ENCODE data around the gene NEDD4L. TPM values are rescaled to one million over a fixed set of nuclear protein-coding genes. Genes with fewer than 3 reads are reported as not detected.

NEDD4L gene
- total RNA-seq, 1 experiment from 2014 or later: 42.9 TPM

DNA sequence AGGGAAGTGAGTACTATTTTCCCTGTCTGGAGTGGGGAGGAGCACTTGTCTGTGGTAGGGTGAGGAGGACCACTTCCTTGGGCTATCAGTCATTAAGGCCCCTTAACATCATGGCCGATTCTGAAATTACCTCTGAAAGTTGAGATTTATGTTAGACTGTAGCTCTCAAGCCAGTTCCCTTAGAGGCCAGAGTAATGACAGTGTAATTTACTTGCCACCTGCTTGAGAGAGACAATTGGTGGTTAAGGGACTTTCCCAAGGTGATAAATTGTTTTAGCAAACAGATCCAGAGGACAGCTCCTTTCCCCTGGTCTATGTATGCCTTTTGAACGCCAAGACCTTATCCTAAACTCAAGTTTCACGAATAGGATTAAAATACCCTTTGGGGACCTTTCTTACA, 56.1 kb downstream of the NEDD4L start:
- Histone ChIP-seq H3K9me3 (ENCODE audit: control insufficient read depth, insufficient read depth, low read depth, low read length) (no peaks in the 10 kb centered on the region), H3K4me3 (ENCODE audit: low read depth in 2 of 2, low read length in 2 of 2) (no peak overlapping the region), H3K4me1 (ENCODE audit: control insufficient read depth, insufficient read depth, low read length) (no peaks in the 10 kb centered on the region), H3K27ac (ENCODE audit: low read length) (no peak overlapping the region), H3K36me3 (ENCODE audit: control insufficient read depth, insufficient read depth, low read length) (no peaks in the 10 kb centered on the region), H3K27me3 (ENCODE audit: control insufficient read depth, insufficient read depth, low read length) (no peaks in the 10 kb centered on the region)
- no TSS peak for BruUV-seq (replicated peaks)
- ATAC-seq (no peak), DNase-seq (ENCODE audit: low read depth, low spot score) (no peak)
- intact Hi-C loops (cut with micrococcal nuclease; ENCODE audit: unreplicated experiment): no loop called here
- in situ Hi-C loops (cut with HindIII; ENCODE audit: low pct_unique_long_range_greater_than_20kb, low sequenced_read_pairs): no loop called here
- POLR2A ChIA-PET: no interaction called here
- CTCF ChIA-PET: no interaction called here
- TF ChIP-seq, protein P1, sequence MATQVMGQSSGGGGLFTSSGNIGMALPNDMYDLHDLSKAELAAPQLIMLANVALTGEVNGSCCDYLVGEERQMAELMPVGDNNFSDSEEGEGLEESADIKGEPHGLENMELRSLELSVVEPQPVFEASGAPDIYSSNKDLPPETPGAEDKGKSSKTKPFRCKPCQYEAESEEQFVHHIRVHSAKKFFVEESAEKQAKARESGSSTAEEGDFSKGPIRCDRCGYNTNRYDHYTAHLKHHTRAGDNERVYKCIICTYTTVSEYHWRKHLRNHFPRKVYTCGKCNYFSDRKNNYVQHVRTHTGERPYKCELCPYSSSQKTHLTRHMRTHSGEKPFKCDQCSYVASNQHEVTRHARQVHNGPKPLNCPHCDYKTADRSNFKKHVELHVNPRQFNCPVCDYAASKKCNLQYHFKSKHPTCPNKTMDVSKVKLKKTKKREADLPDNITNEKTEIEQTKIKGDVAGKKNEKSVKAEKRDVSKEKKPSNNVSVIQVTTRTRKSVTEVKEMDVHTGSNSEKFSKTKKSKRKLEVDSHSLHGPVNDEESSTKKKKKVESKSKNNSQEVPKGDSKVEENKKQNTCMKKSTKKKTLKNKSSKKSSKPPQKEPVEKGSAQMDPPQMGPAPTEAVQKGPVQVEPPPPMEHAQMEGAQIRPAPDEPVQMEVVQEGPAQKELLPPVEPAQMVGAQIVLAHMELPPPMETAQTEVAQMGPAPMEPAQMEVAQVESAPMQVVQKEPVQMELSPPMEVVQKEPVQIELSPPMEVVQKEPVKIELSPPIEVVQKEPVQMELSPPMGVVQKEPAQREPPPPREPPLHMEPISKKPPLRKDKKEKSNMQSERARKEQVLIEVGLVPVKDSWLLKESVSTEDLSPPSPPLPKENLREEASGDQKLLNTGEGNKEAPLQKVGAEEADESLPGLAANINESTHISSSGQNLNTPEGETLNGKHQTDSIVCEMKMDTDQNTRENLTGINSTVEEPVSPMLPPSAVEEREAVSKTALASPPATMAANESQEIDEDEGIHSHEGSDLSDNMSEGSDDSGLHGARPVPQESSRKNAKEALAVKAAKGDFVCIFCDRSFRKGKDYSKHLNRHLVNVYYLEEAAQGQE (IDR thresholded peaks at IDR 0.05; ENCODE audit: insufficient read depth in 1 of 2, low read depth in 2 of 2, low read length in 1 of 2): no peak
- TF ChIP-seq POLR2AphosphoS5 (IDR thresholded peaks at IDR 0.05; ENCODE audit: low read depth, low read length) (no peak), TCF7L2 (IDR thresholded peaks at IDR 0.05; ENCODE audit: low read depth, low read length) (no peak), SIN3A (IDR thresholded peaks at IDR 0.05; ENCODE audit: borderline replicate concordance, insufficient read depth, low read depth, low read length) (no peak)
- TF ChIP-seq, protein P2, sequence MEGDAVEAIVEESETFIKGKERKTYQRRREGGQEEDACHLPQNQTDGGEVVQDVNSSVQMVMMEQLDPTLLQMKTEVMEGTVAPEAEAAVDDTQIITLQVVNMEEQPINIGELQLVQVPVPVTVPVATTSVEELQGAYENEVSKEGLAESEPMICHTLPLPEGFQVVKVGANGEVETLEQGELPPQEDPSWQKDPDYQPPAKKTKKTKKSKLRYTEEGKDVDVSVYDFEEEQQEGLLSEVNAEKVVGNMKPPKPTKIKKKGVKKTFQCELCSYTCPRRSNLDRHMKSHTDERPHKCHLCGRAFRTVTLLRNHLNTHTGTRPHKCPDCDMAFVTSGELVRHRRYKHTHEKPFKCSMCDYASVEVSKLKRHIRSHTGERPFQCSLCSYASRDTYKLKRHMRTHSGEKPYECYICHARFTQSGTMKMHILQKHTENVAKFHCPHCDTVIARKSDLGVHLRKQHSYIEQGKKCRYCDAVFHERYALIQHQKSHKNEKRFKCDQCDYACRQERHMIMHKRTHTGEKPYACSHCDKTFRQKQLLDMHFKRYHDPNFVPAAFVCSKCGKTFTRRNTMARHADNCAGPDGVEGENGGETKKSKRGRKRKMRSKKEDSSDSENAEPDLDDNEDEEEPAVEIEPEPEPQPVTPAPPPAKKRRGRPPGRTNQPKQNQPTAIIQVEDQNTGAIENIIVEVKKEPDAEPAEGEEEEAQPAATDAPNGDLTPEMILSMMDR (IDR thresholded peaks at IDR 0.05): no peak

DNA sequence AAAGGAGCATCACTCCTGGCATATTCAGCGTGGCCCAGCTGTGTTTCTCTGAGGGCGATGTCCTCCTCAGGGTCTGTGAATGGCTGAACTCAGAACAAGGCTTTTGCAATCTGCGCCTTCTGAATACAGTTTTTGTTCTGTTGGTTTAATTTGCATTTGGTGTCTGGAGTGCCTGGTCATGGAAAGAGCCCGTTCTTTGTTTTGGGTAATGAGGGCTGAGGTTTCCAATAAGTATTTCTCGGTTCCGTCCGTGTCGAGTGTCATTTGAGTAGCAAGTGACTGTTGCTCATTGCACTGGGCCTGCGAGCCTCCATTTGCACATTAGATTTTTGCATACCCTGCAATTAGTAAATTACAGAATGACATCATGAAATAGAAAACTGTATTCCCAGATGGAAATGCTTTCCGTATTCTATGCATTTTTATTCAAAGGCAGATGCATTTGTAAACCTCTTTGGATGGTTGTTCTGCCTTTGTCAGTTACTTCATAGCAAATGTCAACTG, 57.3 kb downstream of the NEDD4L start:
- TF ChIP-seq, protein P2 (IDR thresholded peaks at IDR 0.05): no peak
- TF ChIP-seq TCF7L2 (IDR thresholded peaks at IDR 0.05; ENCODE audit: low read depth, low read length) (no peak), SIN3A (IDR thresholded peaks at IDR 0.05; ENCODE audit: borderline replicate concordance, insufficient read depth, low read depth, low read length) (no peak), POLR2AphosphoS5 (IDR thresholded peaks at IDR 0.05; ENCODE audit: low read depth, low read length) (no peak)
- TF ChIP-seq, protein P1 (IDR thresholded peaks at IDR 0.05; ENCODE audit: insufficient read depth in 1 of 2, low read depth in 2 of 2, low read length in 1 of 2): no peak
- no peak overlapping the region for H3K4me3 ChIP-seq (ENCODE audit: low read depth in 2 of 2, low read length in 2 of 2)
- no peaks in the 10 kb centered on the region for H3K27me3 ChIP-seq (ENCODE audit: control insufficient read depth, insufficient read depth, low read length)
- no peaks in the 10 kb centered on the region for H3K9me3 ChIP-seq (ENCODE audit: control insufficient read depth, insufficient read depth, low read depth, low read length)
- no TSS peak for BruUV-seq (replicated peaks)
- DNase-seq (ENCODE audit: low read depth, low spot score) (no peak), ATAC-seq (no peak)
- CTCF ChIA-PET: no interaction called here
- H3K27ac ChIP-seq (ENCODE audit: low read length): no peak overlapping the region
- no peaks in the 10 kb centered on the region for H3K4me1 ChIP-seq (ENCODE audit: control insufficient read depth, insufficient read depth, low read length)
- in situ Hi-C loops (cut with HindIII; ENCODE audit: low pct_unique_long_range_greater_than_20kb, low sequenced_read_pairs) (no loop called here), intact Hi-C loops (cut with micrococcal nuclease; ENCODE audit: unreplicated experiment) (no loop called here)
- POLR2A ChIA-PET: no interaction called here
- H3K36me3 ChIP-seq (ENCODE audit: control insufficient read depth, insufficient read depth, low read length): no peaks in the 10 kb centered on the region
